Adrenal gland (tissue), 12 donors: ENCODE measurements around the gene MIER3. TPM values are rescaled to one million over a fixed set of nuclear protein-coding genes. Genes with fewer than 3 reads are reported as not detected.

ENCODE experiments used
- DNase-seq, 7 donors: peaks; one replicate each; pipeline ENCODE4 v3.0.0-alpha.2; 2019 to 2020
- H3K27ac ChIP-seq, 5 donors: fragments of 200-600 bp; sonication (generic) in 4 of 5; 1 replicate in 3 of 5; 2 replicates in 2 of 5; pipeline versions ENCODE4 v1.5.1 to v1.8.0; 2016 to 2020; ENCODE audit warnings: mild to moderate bottlenecking in 1 of 5
- H3K27me3 ChIP-seq: fragments of 200-600 bp; 2 replicates; pipeline ENCODE4 v1.8.0; 2021
- H3K36me3 ChIP-seq, 2 donors: fragments of 200-600 bp; replicated peaks in 1 of 2; 1 replicate in 1 of 2; 2 replicates in 1 of 2; pipeline versions ENCODE4 v1.5.1 to v1.8.0; 2018 to 2022
- H3K4me1 ChIP-seq, 2 donors: fragments of 200-600 bp; replicated peaks in 1 of 2; 1 replicate in 1 of 2; 2 replicates in 1 of 2; pipeline versions ENCODE4 v1.5.1 to v1.8.0; 2018 to 2021
- H3K4me3 ChIP-seq, 4 donors: fragments of 200-600 bp; sonication (generic) in 3 of 4; one replicate each; pipeline ENCODE4 v1.5.1; 2016 to 2018
- H3K9me3 ChIP-seq, 3 donors: fragments of 200-600 bp; sonication (generic) in 1 of 3; replicated peaks in 1 of 3; 1 replicate in 2 of 3; 2 replicates in 1 of 3; pipeline versions ENCODE4 v1.5.1 to v1.8.0; 2016 to 2021
- POLR2A ChIP-seq, 2 donors: fragments of 450-650 bp; IDR thresholded peaks; one replicate each; pipeline ENCODE4 v1.6.1; 2017; ENCODE audit warnings: antibody characterized with exemption in 2 of 2, mild to moderate bottlenecking in 2 of 2, moderate library complexity in 1 of 2
- WGBS, 4 donors: extraction: QIAGEN DNeasy Blood & Tissue Kit in 2 of 4; methylation state at CpG; one replicate each; pipeline versions ENCODE4 v1.1.5 to v1.1.7; 2013 to 2017; 5-methylcytosine and 5-hydroxymethylcytosine counted together
- intact Hi-C, 2 donors: fragments of 100-400 bp; cut with DNase I; formaldehyde crosslinking; loops; one replicate each; pipeline versions ENCODE4 v1.14.1 to v1.15.0; 2022 to 2023
- polyA plus RNA-seq, 3 donors: library from polyadenylated mRNA; stranded (reverse); fragments of 200-250 nt in 2 of 3; fragments of 350-450 nt in 1 of 3; fragmentation: Illumina TruSeq in 1 of 3; extraction: RNeasy Lipid Tissue Mini Kit (QIAGEN cat#74804) in 1 of 3; gene quantifications; one replicate each; pipeline ENCODE4 v1.2.3, GENCODE V29; 2013 to 2014
- total RNA-seq, 9 donors: library from RNA; depleted of rRNA in 4 of 9; stranded (reverse); fragments of >200 nt in 4 of 9; fragments of 120-200 nt in 1 of 9; fragmentation: NEBNext Ultra II Directional in 1 of 9; extraction: Animal tissue kit (Norgen Biotek cat#: 25700) in 1 of 9; gene quantifications; one replicate each; pipeline versions ENCODE4 v1.1.0 to v1.2.4, GENCODE V29; 2013 to 2023
- TF ChIP-seq, protein P1 (sequence below), 6 experiments: fragments of 450-650 bp in 4 of 6; fragments of 200-600 bp in 2 of 6; sonication (generic) in 1 of 6; IDR thresholded peaks; 1 replicate in 5 of 6; 2 replicates in 1 of 6; pipeline versions ENCODE4 v1.5.1 to v1.8.0; 2016 to 2021; ENCODE audit warnings: antibody characterized with exemption in 6 of 6, mild to moderate bottlenecking in 2 of 6, moderate library complexity in 1 of 6
- donor health status: healthy with polysubstance abuse.
- donor health status: Bipolar disorder and iron deficiency.
- donor health status: DM: yes; HTN: yes; CAD: no.
- donor health status: DM: no; HTN: no; CAD: no.
- donor health status: DM: no; HTN: no; CAD: no.
- donor health status: DM: yes; HTN: yes; CAD: no.

MIER3 gene
- total and polyA plus RNA-seq, 12 donors: 5.1 to 30.2 (median 19.1) TPM

DNA sequence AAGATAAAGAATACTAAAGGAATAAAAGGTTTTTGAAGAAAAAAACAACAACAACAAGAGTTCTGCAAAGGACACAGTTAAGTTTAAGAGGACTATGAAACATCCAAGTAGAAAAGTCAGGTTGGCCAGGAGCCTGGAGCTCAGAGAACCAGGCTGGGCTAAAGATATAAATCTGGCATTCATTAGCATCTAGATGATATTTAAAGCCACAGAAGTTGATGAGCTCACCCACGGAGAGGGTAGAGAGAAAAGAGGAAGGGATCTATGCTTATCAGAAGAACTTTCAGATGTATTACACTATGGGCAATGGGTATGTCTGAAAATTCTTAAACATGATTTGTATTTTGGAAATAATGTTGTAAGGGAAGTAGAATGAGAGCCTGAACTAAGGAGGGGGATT lies 9.9 kb downstream of the MIER3 start:
- DNase-seq: no peak
- no peak for TF ChIP-seq POLR2A (IDR thresholded peaks at IDR 0.05)
- TF ChIP-seq, protein P1, sequence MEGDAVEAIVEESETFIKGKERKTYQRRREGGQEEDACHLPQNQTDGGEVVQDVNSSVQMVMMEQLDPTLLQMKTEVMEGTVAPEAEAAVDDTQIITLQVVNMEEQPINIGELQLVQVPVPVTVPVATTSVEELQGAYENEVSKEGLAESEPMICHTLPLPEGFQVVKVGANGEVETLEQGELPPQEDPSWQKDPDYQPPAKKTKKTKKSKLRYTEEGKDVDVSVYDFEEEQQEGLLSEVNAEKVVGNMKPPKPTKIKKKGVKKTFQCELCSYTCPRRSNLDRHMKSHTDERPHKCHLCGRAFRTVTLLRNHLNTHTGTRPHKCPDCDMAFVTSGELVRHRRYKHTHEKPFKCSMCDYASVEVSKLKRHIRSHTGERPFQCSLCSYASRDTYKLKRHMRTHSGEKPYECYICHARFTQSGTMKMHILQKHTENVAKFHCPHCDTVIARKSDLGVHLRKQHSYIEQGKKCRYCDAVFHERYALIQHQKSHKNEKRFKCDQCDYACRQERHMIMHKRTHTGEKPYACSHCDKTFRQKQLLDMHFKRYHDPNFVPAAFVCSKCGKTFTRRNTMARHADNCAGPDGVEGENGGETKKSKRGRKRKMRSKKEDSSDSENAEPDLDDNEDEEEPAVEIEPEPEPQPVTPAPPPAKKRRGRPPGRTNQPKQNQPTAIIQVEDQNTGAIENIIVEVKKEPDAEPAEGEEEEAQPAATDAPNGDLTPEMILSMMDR (IDR thresholded peaks at IDR 0.05): no peak
- intact Hi-C loops: no loop called here
- Histone ChIP-seq H3K27ac (no peak overlapping the region), H3K36me3 (peaks cover 0 to 60% of the 10 kb centered on the region in 2 donors), H3K4me3 (no peak overlapping the region), H3K4me1 (no peaks in the 10 kb centered on the region), H3K9me3 (no peaks in the 10 kb centered on the region), H3K27me3 (no peaks in the 10 kb centered on the region)
- 22 to 46% (median 36%) methylated on average over 1 of the region's 1 CpG for WGBS, 4 donors

DNA sequence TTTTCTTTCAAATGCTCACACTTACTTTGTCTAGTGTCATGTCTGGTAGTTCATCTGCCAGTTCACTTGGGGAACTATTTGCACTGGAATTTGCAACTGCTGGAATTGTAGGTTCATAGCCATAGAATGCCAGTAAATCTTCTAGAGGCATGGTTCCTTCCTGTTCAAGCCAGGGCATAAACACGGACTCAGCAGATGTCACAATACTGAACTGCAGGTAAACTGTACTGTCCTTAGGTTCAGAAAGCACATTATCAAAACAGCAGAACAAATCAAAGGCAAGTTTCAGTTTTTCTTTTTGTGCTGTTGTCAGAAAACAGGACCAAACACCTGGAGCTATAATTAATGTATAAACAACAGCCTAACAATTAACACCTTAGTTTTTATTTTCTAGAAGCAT lies 13.1 kb downstream of the MIER3 start:
- WGBS, 4 donors: 53 to 88% (median 73%) methylated on average over 1 of the region's 1 CpG
- intact Hi-C loops: no loop called here
- peaks cover 0 to 75% of the 10 kb centered on the region in 2 donors for H3K36me3 ChIP-seq

DNA sequence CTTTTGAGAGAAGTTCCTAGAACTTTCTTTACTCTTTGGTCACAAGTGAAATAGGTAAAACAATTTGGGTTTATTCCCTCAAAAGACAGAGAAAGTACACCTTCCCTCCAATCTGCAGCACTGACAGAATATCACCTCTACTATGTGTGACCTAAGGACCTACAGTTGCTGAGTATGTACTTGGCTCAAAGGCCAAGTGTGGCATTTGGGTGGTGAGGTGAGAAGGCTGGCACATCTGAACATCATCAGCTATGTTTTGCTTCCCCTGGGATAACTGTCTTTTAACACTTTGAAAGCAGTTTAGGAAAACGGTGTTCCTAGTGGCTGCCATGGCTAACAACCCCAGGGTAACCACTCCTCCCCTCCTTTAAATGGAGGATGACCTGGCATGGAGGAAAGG lies 17.6 kb downstream of the MIER3 start:
- Histone ChIP-seq H3K4me3 (no peak overlapping the region), H3K27me3 (no peaks in the 10 kb centered on the region), H3K9me3 (no peaks in the 10 kb centered on the region), H3K36me3 (peaks cover 0 to 73% of the 10 kb centered on the region in 2 donors), H3K4me1 (no peaks in the 10 kb centered on the region), H3K27ac (no peak overlapping the region)
- intact Hi-C loops: no loop called here
- no peak for TF ChIP-seq POLR2A (IDR thresholded peaks at IDR 0.05)
- TF ChIP-seq, protein P1 (IDR thresholded peaks at IDR 0.05): no peak
- WGBS, 4 donors: 77 to 100% (median 89%) methylated on average over 1 of the region's 1 CpG
- DNase-seq: no peak

More for the DNA sequence above, 13.1 kb downstream of the MIER3 start:
- H3K27ac ChIP-seq: no peak overlapping the region
- H3K27me3 ChIP-seq: no peaks in the 10 kb centered on the region
- H3K9me3 ChIP-seq: no peaks in the 10 kb centered on the region
- no peak overlapping the region for H3K4me3 ChIP-seq
- DNase-seq: no peak
- no peaks in the 10 kb centered on the region for H3K4me1 ChIP-seq
- no peak for TF ChIP-seq POLR2A (IDR thresholded peaks at IDR 0.05)
- TF ChIP-seq, protein P1 (IDR thresholded peaks at IDR 0.05): no peak

DNA sequence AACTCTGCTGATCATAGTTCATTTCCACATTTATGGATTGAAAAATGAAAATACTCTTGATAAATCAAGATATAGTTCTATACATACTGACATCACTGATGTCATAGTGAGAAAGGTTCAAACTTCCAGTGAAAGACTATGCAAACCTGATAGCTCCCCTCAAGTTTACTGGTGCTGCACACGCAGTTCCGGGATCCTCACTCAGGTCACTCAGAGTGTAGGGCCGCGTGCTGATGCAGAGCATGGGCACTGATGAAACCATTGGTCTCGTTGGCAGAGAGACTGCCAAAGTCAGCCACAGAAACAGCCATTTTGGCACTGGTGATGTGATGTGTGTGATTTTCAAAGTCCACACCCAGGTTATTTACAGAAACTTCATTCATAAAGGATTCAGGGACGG lies 29.0 kb downstream of the MIER3 start:
- Histone ChIP-seq H3K4me1 (no peaks in the 10 kb centered on the region), H3K4me3 (no peak overlapping the region), H3K9me3 (no peaks in the 10 kb centered on the region), H3K36me3 (peaks cover 0 to 42% of the 10 kb centered on the region in 2 donors), H3K27me3 (no peaks in the 10 kb centered on the region), H3K27ac (no peak overlapping the region)
- 97 to 98% (median 97%) methylated on average over 6 of the region's 6 CpGs for WGBS, 4 donors
- DNase-seq: no peak
- intact Hi-C loops: no loop called here
- TF ChIP-seq, protein P1 (IDR thresholded peaks at IDR 0.05): no peak
- TF ChIP-seq POLR2A (IDR thresholded peaks at IDR 0.05): no peak
